B cell (primary cell): ENCODE results near the gene PTPN7. TPM values are rescaled to one million over a fixed set of nuclear protein-coding genes. Genes with fewer than 3 reads are reported as not detected.

ENCODE experiments used
- ATAC-seq: fragments of 200-7000 bp; cut with Tn5 transposase; one replicate; pipeline ENCODE4 v1.10.0; 2021; ENCODE audit warnings: low read depth, mild to moderate bottlenecking, moderate number of reproducible peaks, moderate library complexity
- CTCF ChIA-PET: fragments of 350-600 bp; sonication (Branson Sonifier 250); formaldehyde crosslinking; loops from one replicate; lab custom pipeline; 2021; ENCODE audit warnings: antibody characterized with exemption, inconsistent platforms; lab: Charles Lee
- POLR2A ChIA-PET: fragments of 350-600 bp; sonication (Branson Sonifier 250); formaldehyde crosslinking; loops from one replicate; lab custom pipeline; 2021; ENCODE audit warnings: antibody characterized with exemption; lab: Charles Lee
- DNase-seq: peaks from one replicate; pipeline ENCODE4 v3.0.0; 2013
- H2AFZ ChIP-seq: 2 replicates; pipeline ENCODE4 v1.6.1; 2012; ENCODE audit warnings: mild to moderate bottlenecking, low read depth, low read length; ENCODE audit not compliant: insufficient read depth, poor library complexity, severe bottlenecking
- H3K27ac ChIP-seq, 2 donors: 1 replicate in 1 of 2; 2 replicates in 1 of 2; pipeline ENCODE4 v1.5.1; 2012 to 2013; ENCODE audit warnings: low read length in 2 of 2, mild to moderate bottlenecking in 2 of 2, moderate library complexity in 1 of 2
- H3K27me3 ChIP-seq, 4 experiments: fragments of 200-600 bp in 1 of 4; sonication (generic) in 1 of 4; replicated peaks in 1 of 4; 1 replicate in 2 of 4; 2 replicates in 2 of 4; pipeline versions ENCODE4 v1.6.1 to v1.7.0; 2013 to 2016; ENCODE audit warnings: low read length in 3 of 4, mild to moderate bottlenecking in 2 of 4, mixed read lengths in 1 of 4, moderate library complexity in 1 of 4; ENCODE audit not compliant: insufficient read depth in 4 of 4, control insufficient read depth in 3 of 4; ENCODE audit errors: control extremely low read depth in 1 of 4
- H3K36me3 ChIP-seq, 2 experiments: replicated peaks in 1 of 2; 1 replicate in 1 of 2; 2 replicates in 1 of 2; pipeline versions ENCODE4 v1.6.1 to v1.7.1; 2013; ENCODE audit warnings: low read length in 1 of 2; ENCODE audit not compliant: insufficient read depth in 2 of 2, control insufficient read depth in 1 of 2; ENCODE audit errors: control extremely low read depth in 1 of 2, extremely low read depth in 1 of 2
- H3K4me1 ChIP-seq, 2 donors: fragments of 200-600 bp in 1 of 2; sonication (generic) in 1 of 2; 1 replicate in 1 of 2; 2 replicates in 1 of 2; pipeline versions ENCODE4 v1.5.1 to v1.6.1; 2013 to 2017; ENCODE audit warnings: low read length in 2 of 2; ENCODE audit not compliant: control insufficient read depth in 2 of 2, insufficient read depth in 2 of 2
- H3K4me2 ChIP-seq: replicated peaks from 2 replicates; pipeline ENCODE3; 2012; ENCODE audit warnings: mild to moderate bottlenecking, low read depth, low read length; ENCODE audit not compliant: poor library complexity, severe bottlenecking
- H3K4me3 ChIP-seq, 5 experiments: fragments of 200-600 bp in 1 of 5; sonication (generic) in 1 of 5; 1 replicate in 3 of 5; 2 replicates in 2 of 5; pipeline versions ENCODE4 v1.5.1 to v1.7.0; 2011 to 2016; ENCODE audit warnings: low read length in 4 of 5, mild to moderate bottlenecking in 4 of 5, low read depth in 2 of 5, control low read depth in 1 of 5, moderate library complexity in 1 of 5; ENCODE audit not compliant: insufficient read depth in 1 of 5; ENCODE audit errors: control extremely low read depth in 1 of 5, extremely low read depth in 1 of 5
- H3K79me2 ChIP-seq: fragments of 200-600 bp; sonication (generic); one replicate; pipeline ENCODE4 v1.6.0; 2016; ENCODE audit warnings: low read length; ENCODE audit not compliant: control insufficient read depth, insufficient read depth
- H3K9ac ChIP-seq: fragments of 200-600 bp; sonication (generic); 2 replicates; pipeline ENCODE4 v1.6.1; 2017; ENCODE audit warnings: mild to moderate bottlenecking, low read length, moderate library complexity
- H3K9me3 ChIP-seq, 3 donors: one replicate each; pipeline versions ENCODE4 v1.6.1 to v1.7.1; 2013; ENCODE audit warnings: low read length in 2 of 3; ENCODE audit not compliant: control insufficient read depth in 2 of 3, insufficient read depth in 1 of 3; ENCODE audit errors: control extremely low read depth in 1 of 3
- H4K20me1 ChIP-seq: 2 replicates; pipeline ENCODE4 v1.6.0; 2012; ENCODE audit warnings: mild to moderate bottlenecking, low read length; ENCODE audit not compliant: insufficient read depth, control insufficient read depth, poor library complexity, severe bottlenecking
- H3K27ac Mint-ChIP-seq: one replicate; pipeline ENCODE4 v1.8.0; 2021; ENCODE audit warnings: mixed read lengths
- H3K27me3 Mint-ChIP-seq: one replicate; pipeline ENCODE4 v1.8.0; 2021; ENCODE audit warnings: mixed read lengths
- H3K4me1 Mint-ChIP-seq: one replicate; pipeline ENCODE4 v1.8.0; 2021; ENCODE audit warnings: mixed read lengths
- H3K4me3 Mint-ChIP-seq: one replicate; pipeline ENCODE4 v1.8.0; 2021; ENCODE audit warnings: mixed read lengths
- H3K9me3 Mint-ChIP-seq: one replicate; pipeline ENCODE4 v1.8.0; 2022; ENCODE audit warnings: mixed read lengths; ENCODE audit not compliant: insufficient read depth
- CTCF ChIP-seq: fragments of 200-600 bp; IDR thresholded peaks from one replicate; pipeline ENCODE4 v1.8.0; 2022; ENCODE audit warnings: antibody characterized with exemption, mild to moderate bottlenecking
- EZH2 ChIP-seq: IDR thresholded peaks from 2 replicates; pipeline ENCODE4 v1.6.1; 2012; ENCODE audit warnings: borderline replicate concordance, low read depth, mild to moderate bottlenecking, moderate library complexity, low read length; ENCODE audit not compliant: insufficient read depth, poor library complexity, severe bottlenecking
- WGBS: methylation state at CpG from one replicate; pipeline ENCODE4 v1.1.5; 2013; ENCODE audit warnings: missing lambda C conversion rate; ENCODE audit not compliant: insufficient coverage; 5-methylcytosine and 5-hydroxymethylcytosine counted together
- intact Hi-C: fragments of 100-400 bp; cut with micrococcal nuclease; formaldehyde crosslinking; loops from one replicate; pipeline ENCODE4 v1.10.0; 2022
- polyA plus RNA-seq: library from polyadenylated mRNA; depleted of rRNA; stranded (reverse); fragments of >200 nt; gene quantifications from 2 replicates; pipeline ENCODE4 v1.2.3, GENCODE V29; 2012
- total RNA-seq, 2 donors: library from RNA; stranded (reverse); fragments of 120-200 nt in 1 of 2; gene quantifications; 1 replicate in 1 of 2; 2 replicates in 1 of 2; pipeline versions ENCODE4 v1.2.3 to v1.2.4, GENCODE V29; 2013 to 2022

PTPN7 gene
- total and polyA plus RNA-seq, 2 donors (not counting 1 experiment from before 2014, with no cell fraction given): 16.0 to 37.5 TPM

GRCh38 chr1:202162418-202163280 is 2.2 kb upstream of the PTPN7 start:
- Histone ChIP-seq H2AFZ (no peak overlapping the region), H3K27ac (no peak overlapping the region), H3K4me1 (peaks cover 78 to 83% of the 10 kb centered on the region in 2 donors), H3K9me3 (no peaks in the 10 kb centered on the region), H3K36me3 (peaks cover 0 to 3% of the 10 kb centered on the region in 2 experiments), H3K4me3 (no peak overlapping the region), H3K27me3 (no peaks in the 10 kb centered on the region), H4K20me1 (peaks cover 7% of the 10 kb centered on the region), H3K9ac (peak overlapping the region; percentile 21), H3K79me2 (peaks cover 51% of the 10 kb centered on the region), H3K4me2 (peak overlapping the region; percentile 91)
- WGBS: 26% methylated on average over 4 of the region's 15 CpGs
- intact Hi-C loops: loop anchor here (2.0 to 10.0 kb wide), 7 partner anchors 22 to 802 kb away; partner anchors contain the start of genes CSRP1, CYB5R1, IPO9 and RNPEP
- H3K27ac Mint-ChIP-seq: peak overlapping the region; percentile 47
- ChIA-PET POLR2A (interaction anchor here (0.5 to 0.7 kb wide), 2 partner anchors 13 to 765 kb away, joined by 4 to 7 read pairs; no protein-coding TSS in a partner anchor), CTCF (interaction anchor here (0.8 to 1.8 kb wide), 10 partner anchors 8 to 153 kb away, joined by 3 to 10 read pairs (median 4); no protein-coding TSS in a partner anchor)
- peak; percentile 49 for DNase-seq
- no peaks in the 10 kb centered on the region for H3K9me3 Mint-ChIP-seq
- peaks cover 87% of the 10 kb centered on the region for H3K4me1 Mint-ChIP-seq
- peak overlapping the region; percentile 93 for H3K4me3 Mint-ChIP-seq
- TF ChIP-seq EZH2: no peak
- TF ChIP-seq CTCF: no peak
- peaks cover 6% of the 10 kb centered on the region for H3K27me3 Mint-ChIP-seq
- no peak for ATAC-seq
